Hindlimb muscle (tissue), 1 donor: Measurements from ENCODE around the gene NEMP2. TPM values are rescaled to one million over a fixed set of nuclear protein-coding genes. Genes with fewer than 3 reads are reported as not detected.
"Not testable (repeated sequence)": the region's sequence is repeated elsewhere in the genome, so short reads cannot be mapped to it uniquely, and the experiment has no call there.

Source experiments
- DNase-seq: peaks from one replicate; pipeline ENCODE4 v3.0.0-alpha.2; 2013
- polyA plus RNA-seq: library from polyadenylated mRNA; unstranded; fragments of 120-200 nt; gene quantifications from one replicate; pipeline ENCODE4 v1.2.1, GENCODE V29; 2013; ENCODE audit not compliant: insufficient read length

NEMP2 gene
- polyA plus RNA-seq, 1 donor, result 6.6 TPM

- no peak for DNase-seq
Observed at GRCh38 chr2:190524928-190525327, 9.6 kb downstream of the NEMP2 start.

- no peak for DNase-seq
Observed at GRCh38 chr2:190519975-190520767, 14.4 kb downstream of the NEMP2 start.

DNA sequence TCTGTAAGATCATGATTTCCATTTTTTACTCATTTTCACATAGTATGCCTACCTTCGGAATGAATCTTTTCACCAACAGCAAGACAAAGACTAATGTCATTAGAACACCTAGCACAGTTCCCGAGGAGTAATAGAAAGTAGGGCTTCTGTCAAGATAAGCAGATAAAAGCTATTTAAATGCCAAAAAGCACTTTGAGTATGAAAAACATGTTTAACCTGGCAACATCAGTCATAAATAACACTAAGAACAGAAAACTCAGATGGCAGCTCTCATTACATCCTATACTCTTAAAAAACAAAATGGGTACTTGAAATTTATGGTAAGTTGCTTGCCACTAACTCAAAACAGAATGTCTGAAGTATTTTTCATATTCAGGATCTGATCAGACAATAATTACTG lies 17.1 kb downstream of the NEMP2 start:
- DNase-seq, result no peak

- DNase-seq, result no peak
Observed at GRCh38 chr2:190515687-190516086, 18.8 kb downstream of the NEMP2 start.

DNA sequence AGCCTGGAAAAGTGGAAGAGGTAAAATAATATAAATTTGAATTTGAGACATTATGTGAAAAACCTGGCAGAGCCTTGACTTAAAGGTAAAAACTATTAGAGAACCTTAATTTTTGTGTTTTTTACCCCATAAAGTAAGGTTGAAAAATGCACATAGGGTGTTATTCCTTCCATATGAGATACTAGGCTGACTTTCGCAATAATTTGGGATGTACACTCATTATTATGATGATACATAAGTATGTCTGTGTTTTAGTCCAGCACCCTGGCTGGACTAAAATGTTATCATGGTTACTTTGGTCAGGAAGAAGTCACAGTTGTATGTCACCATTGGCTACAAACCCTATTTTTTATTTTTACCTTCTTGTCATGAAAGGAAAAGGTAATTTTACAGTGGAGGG lies 19.8 kb downstream of the NEMP2 start:
- DNase-seq, result no peak

- no peak for DNase-seq
Observed at GRCh38 chr2:190513877-190514276, 20.6 kb downstream of the NEMP2 start.

DNA sequence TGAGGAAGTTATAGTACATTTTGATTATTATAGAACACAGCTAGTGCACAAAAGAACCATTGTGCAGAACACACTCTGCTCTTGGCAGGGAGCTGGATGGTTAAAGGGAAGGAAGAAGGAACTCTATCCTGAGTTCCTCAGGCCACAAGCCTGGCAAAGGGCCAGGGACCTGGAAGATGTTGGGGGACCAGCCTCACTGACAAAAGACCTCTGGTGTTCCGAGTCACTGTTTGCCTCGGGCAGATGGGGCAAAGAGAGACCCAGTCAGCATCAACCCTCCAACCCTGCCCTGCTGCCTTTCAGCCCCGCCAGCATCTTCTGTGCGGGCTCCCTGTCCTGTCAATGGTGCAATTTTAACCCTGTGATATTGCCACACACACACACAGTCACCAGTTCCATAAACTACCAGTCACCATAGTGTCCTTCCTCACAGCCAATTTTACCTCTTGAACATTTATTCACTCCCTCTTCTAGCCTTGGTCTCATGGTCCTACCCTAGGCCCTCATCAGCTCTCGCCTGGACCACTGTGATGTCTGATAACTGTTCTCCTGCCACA lies 21.9 kb downstream of the NEMP2 start:
- DNase-seq, result no peak

DNA sequence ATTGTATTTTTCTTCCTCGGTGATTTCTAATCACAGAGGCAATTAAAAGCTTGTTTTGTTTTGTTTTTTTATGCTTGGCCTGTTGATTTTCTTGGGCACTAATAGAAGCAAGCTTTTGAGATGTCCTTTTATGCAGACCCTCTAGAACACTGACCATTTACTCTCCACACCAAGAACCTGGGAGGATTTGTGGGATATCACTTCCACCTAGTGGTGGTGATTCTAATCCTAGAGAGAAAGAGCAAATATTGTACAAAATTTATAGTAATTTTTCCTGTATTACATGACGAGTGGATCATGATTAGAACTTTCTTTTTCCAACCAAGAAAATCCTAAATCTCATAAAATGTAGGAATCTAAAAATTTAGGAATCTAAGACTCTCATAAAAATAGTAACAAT lies 23.4 kb downstream of the NEMP2 start:
- peak; percentile 15 for DNase-seq

DNA sequence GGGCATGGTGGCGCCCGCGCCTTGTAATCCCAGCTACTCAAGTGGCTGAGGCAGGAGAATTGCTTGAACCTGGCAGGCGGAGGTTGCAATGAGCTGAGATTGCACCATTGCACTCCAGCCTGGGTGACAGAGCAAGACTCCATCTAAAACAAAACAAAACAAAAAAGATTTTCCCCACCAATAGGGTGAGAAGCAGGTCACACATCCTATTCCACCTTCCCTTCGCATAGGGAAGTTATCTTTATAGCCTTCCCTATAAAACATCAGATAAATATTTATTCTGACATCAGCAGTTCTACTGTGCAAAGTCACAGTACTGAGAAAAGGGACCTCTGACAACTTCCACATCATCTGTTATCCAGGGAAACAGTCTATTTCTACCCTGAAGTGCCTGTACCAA lies 24.6 kb downstream of the NEMP2 start:
- not testable (repeated sequence) for DNase-seq

GRCh38 chr2:190507135-190507534 lies 27.4 kb downstream of the NEMP2 start:
- peak; percentile 28 for DNase-seq

GRCh38 chr2:190506666-190507065 lies 27.9 kb downstream of the NEMP2 start:
- no peak for DNase-seq

DNA sequence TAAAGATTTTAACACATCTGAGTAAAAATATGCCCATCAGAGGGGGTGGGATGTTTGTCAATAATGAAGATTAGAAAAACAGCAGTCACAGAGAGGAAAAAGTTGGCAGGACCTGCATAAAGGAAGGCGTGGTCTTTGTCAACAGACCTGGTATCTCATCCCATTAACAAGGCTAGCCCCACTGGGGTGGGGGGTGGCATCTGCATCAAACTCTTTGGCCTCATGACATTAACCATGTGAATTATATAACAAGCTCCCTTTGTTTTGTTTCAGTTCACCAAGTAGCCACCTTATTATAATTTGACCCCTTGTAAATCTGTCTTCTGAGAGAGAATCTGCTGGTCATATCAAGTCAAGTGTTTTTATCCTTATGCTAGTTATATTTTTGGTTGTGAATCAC lies 28.8 kb downstream of the NEMP2 start:
- DNase-seq, result no peak

DNA sequence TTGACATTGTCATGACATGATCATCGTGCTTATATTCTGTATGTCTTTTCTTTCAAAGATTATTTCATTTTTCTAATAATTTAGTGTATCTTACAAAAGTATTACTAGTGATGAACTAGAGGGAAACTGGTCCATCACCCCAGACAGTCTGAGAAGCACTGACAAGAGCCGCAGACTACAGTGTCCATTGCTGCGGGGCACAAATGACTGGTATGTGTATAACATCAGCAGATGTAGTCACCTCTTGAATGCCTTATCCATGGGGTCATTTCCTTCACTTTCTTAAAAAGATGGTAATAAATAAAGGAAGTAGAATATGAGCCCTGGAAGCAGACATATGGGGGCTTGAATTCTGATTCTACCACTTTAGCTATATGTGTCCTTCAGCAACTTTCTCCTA lies 29.6 kb downstream of the NEMP2 start:
- no peak for DNase-seq

GRCh38 chr2:190503088-190503487 lies 31.4 kb downstream of the NEMP2 start:
- no peak for DNase-seq

DNA sequence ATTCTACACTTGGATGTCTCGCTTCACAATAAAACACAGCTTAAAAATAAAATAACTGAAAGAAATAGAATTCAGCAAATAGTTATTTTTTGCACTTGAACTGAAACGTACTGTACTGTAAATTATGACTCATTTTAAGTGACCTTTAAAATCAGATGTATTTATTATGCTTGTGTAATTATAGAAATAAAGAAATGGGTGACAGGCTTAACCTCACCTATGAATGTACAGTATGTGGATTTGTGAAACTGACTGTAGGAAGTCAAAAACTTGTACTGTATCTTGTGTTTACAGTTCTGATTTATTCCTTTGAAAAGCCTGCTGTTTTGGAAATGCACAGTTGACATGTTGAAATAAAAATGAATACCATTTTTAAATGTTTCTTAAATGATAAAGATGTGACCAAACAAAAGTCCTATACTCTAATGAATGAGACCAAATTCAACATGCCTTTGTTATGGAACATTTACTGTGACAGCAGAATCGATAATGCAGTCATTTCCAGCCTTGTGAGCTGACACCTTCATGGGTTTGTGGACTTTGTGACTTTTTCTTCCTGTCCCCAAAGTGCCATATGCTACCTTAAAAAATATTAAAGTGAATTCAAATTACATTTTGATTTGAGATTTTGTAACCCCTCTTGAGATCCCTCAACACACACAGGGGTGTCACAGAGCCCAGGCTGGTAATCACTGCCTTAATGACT lies 32.7 kb downstream of the NEMP2 start:
- DNase-seq, result no peak

GRCh38 chr2:190501231-190501630 lies 33.3 kb downstream of the NEMP2 start:
- DNase-seq, result no peak

GRCh38 chr2:190500054-190500502 lies 34.4 kb downstream of the NEMP2 start:
- no peak for DNase-seq

DNA sequence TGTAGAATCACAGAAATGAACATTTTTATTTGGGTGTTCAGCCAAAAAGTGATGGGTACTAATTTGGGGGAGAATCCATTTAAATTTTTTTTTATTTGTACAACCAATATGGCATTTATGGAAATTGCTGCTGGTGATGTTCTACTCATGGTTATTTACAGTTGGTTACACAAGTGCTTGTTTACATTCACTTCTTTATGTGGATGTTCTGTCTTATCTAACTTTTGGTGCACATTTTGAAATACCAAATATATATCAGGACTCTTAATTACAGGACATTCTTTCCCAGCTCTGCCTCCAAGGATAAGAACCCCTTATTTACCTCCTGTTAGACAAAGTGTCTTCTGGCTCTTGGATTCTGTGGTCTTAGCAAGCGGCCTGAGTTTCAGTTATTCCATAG lies 35.2 kb downstream of the NEMP2 start:
- no peak for DNase-seq

GRCh38 chr2:190497428-190497827 lies 37.1 kb downstream of the NEMP2 start:
- DNase-seq, result no peak

GRCh38 chr2:190494600-190495227 lies 39.8 kb downstream of the NEMP2 start:
- not testable (repeated sequence) for DNase-seq

DNA sequence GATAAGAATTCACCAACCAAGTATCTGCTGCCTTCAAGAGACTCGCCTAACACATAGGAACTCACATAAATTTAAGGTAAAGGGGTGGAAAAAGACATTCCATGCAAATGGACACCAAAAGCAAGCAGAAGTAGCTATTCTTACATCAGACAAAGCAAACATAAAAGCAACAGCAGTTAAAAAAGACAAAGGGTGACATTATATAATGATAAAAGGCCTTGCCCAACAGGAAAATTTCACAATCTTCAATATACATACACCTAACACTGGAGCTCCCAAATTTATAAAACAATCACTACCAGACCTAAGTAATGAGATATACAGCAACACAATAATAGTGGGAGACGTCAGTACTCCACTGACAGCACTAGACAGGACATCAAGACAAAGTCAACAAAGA lies 41.4 kb downstream of the NEMP2 start:
- DNase-seq, result no peak

DNA sequence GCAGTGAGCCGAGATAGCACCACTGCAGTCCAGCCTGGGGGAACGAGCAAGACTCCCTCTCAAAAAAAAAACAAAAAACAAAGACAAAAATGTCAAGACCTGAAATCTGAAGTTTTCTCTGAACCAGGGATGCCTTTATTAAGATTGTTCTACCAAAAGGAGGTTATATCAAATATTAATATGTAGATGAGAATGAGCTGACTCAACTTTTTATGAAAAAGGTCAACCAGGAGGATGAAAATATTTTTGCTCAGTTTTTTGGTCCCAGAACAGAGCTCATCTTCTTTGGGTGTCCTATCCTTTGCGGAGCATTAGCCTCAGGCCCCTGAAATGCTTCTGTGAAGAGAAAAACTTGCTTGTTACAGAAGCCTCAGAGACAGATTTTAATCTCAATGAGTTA lies 44.0 kb downstream of the NEMP2 start:
- no peak for DNase-seq

DNA sequence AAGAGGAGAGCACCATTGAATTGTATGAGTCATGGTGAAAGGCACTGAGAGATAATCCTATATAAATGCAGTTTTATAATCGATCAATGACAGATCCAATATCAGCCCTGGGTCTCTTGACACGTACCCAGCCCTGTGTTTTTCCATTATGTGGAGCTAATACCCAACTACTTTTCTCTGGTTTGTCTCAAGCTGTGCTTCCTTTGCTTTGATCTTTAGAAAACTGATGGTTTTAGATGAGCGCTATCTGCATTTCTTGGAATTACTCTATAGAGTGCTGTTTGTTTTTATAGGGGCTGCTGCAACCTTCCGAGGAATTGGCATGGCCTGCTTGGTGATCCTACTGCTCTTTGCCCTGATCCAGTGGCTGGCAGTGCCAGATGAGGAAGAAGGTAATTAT lies 45.0 kb downstream of the NEMP2 start:
- no peak for DNase-seq
